Vagina (tissue), 2 donors: ENCODE data around the gene ALDH3B2.
"Not testable (repeated sequence)": the region's sequence is repeated elsewhere in the genome, so short reads cannot be mapped to it uniquely, and the experiment has no call there.

ENCODE experiments used
- POLR2A ChIP-seq, 2 donors: fragments of 450-650 bp; IDR thresholded peaks; one replicate each; pipeline ENCODE4 v1.6.1; 2017; ENCODE audit warnings: antibody characterized with exemption in 2 of 2, mild to moderate bottlenecking in 2 of 2, moderate library complexity in 2 of 2
- POLR2AphosphoS5 ChIP-seq, 2 donors: sonication (generic); formaldehyde crosslinking; IDR thresholded peaks; one replicate each; pipeline ENCODE4 v1.9.0; 2017; ENCODE audit warnings: antibody characterized with exemption in 2 of 2, mild to moderate bottlenecking in 2 of 2, low read depth in 1 of 2; ENCODE audit not compliant: insufficient read depth in 1 of 2
- TF ChIP-seq, protein P1 (sequence below), 3 experiments: fragments of 450-650 bp in 2 of 3; fragments of 200-600 bp in 1 of 3; sonication (generic) in 1 of 3; IDR thresholded peaks; one replicate each; pipeline ENCODE4 v1.5.1; 2017 to 2019; ENCODE audit warnings: antibody characterized with exemption in 3 of 3, mild to moderate bottlenecking in 2 of 3, moderate library complexity in 2 of 3

GRCh38 chr11:67711676-67712075, 37.3 kb upstream of the ALDH3B2 start:
- TF ChIP-seq POLR2AphosphoS5 (IDR thresholded peaks at IDR 0.05; ENCODE audit: insufficient read depth in 1 of 2, low read depth in 1 of 2); POLR2A (IDR thresholded peaks at IDR 0.05): not testable (repeated sequence)
- TF ChIP-seq, protein P1, sequence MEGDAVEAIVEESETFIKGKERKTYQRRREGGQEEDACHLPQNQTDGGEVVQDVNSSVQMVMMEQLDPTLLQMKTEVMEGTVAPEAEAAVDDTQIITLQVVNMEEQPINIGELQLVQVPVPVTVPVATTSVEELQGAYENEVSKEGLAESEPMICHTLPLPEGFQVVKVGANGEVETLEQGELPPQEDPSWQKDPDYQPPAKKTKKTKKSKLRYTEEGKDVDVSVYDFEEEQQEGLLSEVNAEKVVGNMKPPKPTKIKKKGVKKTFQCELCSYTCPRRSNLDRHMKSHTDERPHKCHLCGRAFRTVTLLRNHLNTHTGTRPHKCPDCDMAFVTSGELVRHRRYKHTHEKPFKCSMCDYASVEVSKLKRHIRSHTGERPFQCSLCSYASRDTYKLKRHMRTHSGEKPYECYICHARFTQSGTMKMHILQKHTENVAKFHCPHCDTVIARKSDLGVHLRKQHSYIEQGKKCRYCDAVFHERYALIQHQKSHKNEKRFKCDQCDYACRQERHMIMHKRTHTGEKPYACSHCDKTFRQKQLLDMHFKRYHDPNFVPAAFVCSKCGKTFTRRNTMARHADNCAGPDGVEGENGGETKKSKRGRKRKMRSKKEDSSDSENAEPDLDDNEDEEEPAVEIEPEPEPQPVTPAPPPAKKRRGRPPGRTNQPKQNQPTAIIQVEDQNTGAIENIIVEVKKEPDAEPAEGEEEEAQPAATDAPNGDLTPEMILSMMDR (IDR thresholded peaks at IDR 0.05): not testable (repeated sequence)
